C4-2B (cell line): ENCODE results near the gene PPP3R2.

Experiments used
- ZFX ChIP-seq: fragments of 450-650 bp; IDR thresholded peaks from 2 replicates; pipeline ENCODE4 v1.6.1; 2017
- TF ChIP-seq, protein P1 (sequence below): fragments of 450-650 bp; conservative IDR thresholded peaks from 2 replicates; pipeline ENCODE4 v1.5.1; 2017; ENCODE audit warnings: mild to moderate bottlenecking

DNA sequence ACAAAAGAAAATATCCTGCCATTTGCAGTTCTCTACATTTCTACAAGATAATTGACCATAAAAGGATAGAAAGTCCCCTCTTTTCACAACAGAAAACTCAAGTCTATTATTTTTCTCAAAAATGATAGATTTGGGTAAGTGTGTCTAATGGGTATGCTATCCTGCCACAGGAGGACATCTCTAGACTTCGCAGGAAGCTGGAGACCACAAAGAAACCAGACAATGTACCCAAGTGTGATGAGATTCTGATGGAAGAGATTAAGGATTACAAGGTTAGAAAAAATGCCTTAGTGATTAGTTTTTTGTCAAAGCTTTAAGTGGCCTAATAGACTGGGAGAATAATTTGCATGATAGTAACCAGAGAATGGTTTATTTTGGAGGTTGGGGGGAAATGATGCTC lies 33.0 kb downstream of the PPP3R2 start:
- TF ChIP-seq, protein P1, sequence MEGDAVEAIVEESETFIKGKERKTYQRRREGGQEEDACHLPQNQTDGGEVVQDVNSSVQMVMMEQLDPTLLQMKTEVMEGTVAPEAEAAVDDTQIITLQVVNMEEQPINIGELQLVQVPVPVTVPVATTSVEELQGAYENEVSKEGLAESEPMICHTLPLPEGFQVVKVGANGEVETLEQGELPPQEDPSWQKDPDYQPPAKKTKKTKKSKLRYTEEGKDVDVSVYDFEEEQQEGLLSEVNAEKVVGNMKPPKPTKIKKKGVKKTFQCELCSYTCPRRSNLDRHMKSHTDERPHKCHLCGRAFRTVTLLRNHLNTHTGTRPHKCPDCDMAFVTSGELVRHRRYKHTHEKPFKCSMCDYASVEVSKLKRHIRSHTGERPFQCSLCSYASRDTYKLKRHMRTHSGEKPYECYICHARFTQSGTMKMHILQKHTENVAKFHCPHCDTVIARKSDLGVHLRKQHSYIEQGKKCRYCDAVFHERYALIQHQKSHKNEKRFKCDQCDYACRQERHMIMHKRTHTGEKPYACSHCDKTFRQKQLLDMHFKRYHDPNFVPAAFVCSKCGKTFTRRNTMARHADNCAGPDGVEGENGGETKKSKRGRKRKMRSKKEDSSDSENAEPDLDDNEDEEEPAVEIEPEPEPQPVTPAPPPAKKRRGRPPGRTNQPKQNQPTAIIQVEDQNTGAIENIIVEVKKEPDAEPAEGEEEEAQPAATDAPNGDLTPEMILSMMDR = no peak
- TF ChIP-seq ZFX = no peak
